H1 (cell line): ENCODE data around the gene ADGRG7. TPM values are rescaled to one million over a fixed set of nuclear protein-coding genes. Genes with fewer than 3 reads are reported as not detected.

Experiments
- CTCF ChIA-PET: fragments of 300-600 bp; sonication (Branson Sonifier 250); formaldehyde crosslinking; loops from one replicate; lab custom pipeline; 2021; ENCODE audit not compliant: partially characterized antibody; lab: Charles Lee
- POLR2A ChIA-PET: fragments of 300-600 bp; sonication (Branson Sonifier 250); formaldehyde crosslinking; loops from one replicate; lab custom pipeline; 2021; ENCODE audit warnings: inconsistent platforms; ENCODE audit not compliant: partially characterized antibody; lab: Charles Lee
- DNase-seq, 2 experiments: peaks; one replicate each; pipeline versions ENCODE4 v3.0.0 to v3.0.0-alpha.2; 2010 to 2022; ENCODE audit warnings: low spot score in 2 of 2, low read depth in 1 of 2, mixed read lengths in 1 of 2
- FAIRE-seq: peaks from 2 replicates; lab custom pipeline; 2011; peaks lifted over from hg19 to GRCh38; lab: Jason Lieb, UNC
- H2AFZ ChIP-seq: 2 replicates; pipeline ENCODE4 v1.8.1; 2012; ENCODE audit warnings: low read length, inconsistent platforms
- H2AK5ac ChIP-seq: 2 replicates; pipeline ENCODE4 v1.6.1; 2013; ENCODE audit warnings: low read depth, low read length
- H2BK120ac ChIP-seq: replicated peaks from 2 replicates; pipeline ENCODE3; 2013; ENCODE audit warnings: low read depth, low read length, inconsistent platforms
- H2BK12ac ChIP-seq: 2 replicates; pipeline ENCODE4 v1.6.1; 2013; ENCODE audit warnings: low read depth, low read length
- H2BK15ac ChIP-seq: 2 replicates; pipeline ENCODE4 v1.6.1; 2013; ENCODE audit warnings: low read length
- H2BK20ac ChIP-seq: 2 replicates; pipeline ENCODE4 v1.6.1; 2013; ENCODE audit warnings: low read length
- H2BK5ac ChIP-seq: 2 replicates; pipeline ENCODE4 v1.6.1; 2013; ENCODE audit warnings: low read depth, low read length
- H3K14ac ChIP-seq: 2 replicates; pipeline ENCODE4 v1.6.1; 2013; ENCODE audit warnings: inconsistent platforms; ENCODE audit not compliant: insufficient read length
- H3K18ac ChIP-seq: 2 replicates; pipeline ENCODE4 v1.6.1; 2013; ENCODE audit warnings: low read length; ENCODE audit errors: extremely low read depth
- H3K23ac ChIP-seq: 2 replicates; pipeline ENCODE4 v1.6.1; 2013; ENCODE audit warnings: inconsistent platforms; ENCODE audit not compliant: insufficient read length
- H3K23me2 ChIP-seq: 2 replicates; pipeline ENCODE4 v1.6.1; 2013; ENCODE audit warnings: low read depth, low read length
- H3K27ac ChIP-seq: 2 replicates; pipeline ENCODE4 v1.6.1; 2011; ENCODE audit warnings: low read depth, low read length, inconsistent platforms
- H3K27me3 ChIP-seq, 4 experiments: replicated peaks in 1 of 4; 1 replicate in 1 of 4; 2 replicates in 3 of 4; pipeline versions ENCODE4 v1.6.1 to v1.8.1; 2011 to 2013; ENCODE audit warnings: low read length in 3 of 4, mild to moderate bottlenecking in 3 of 4, inconsistent platforms in 2 of 4, mixed read lengths in 2 of 4, moderate library complexity in 1 of 4; ENCODE audit not compliant: control insufficient read depth in 3 of 4, insufficient read depth in 3 of 4; ENCODE audit errors: extremely low read depth in 1 of 4
- H3K36me3 ChIP-seq, 4 experiments: 2 replicates each; pipeline versions ENCODE4 v1.6.1 to v1.8.1; 2011 to 2013; ENCODE audit warnings: mild to moderate bottlenecking in 4 of 4, low read length in 3 of 4, moderate library complexity in 2 of 4, control low read depth in 1 of 4, inconsistent platforms in 1 of 4; ENCODE audit not compliant: insufficient read depth in 4 of 4, control insufficient read depth in 2 of 4
- H3K4ac ChIP-seq: replicated peaks from 2 replicates; pipeline ENCODE3; 2013; ENCODE audit warnings: low read length, low read depth, mixed read lengths, inconsistent platforms; ENCODE audit not compliant: insufficient read length
- H3K4me1 ChIP-seq, 4 experiments: replicated peaks in 1 of 4; 1 replicate in 1 of 4; 2 replicates in 3 of 4; pipeline versions ENCODE4 v1.6.1 to v1.8.1; 2011 to 2013; ENCODE audit warnings: low read length in 3 of 4, inconsistent platforms in 2 of 4, mixed read lengths in 1 of 4; ENCODE audit not compliant: insufficient read depth in 4 of 4, control insufficient read depth in 3 of 4
- H3K4me2 ChIP-seq, 2 experiments: 2 replicates each; pipeline versions ENCODE4 v1.6.1 to v1.8.1; 2011 to 2013; ENCODE audit warnings: low read depth in 2 of 2, low read length in 2 of 2, control low read depth in 1 of 2, inconsistent platforms in 1 of 2, mild to moderate bottlenecking in 1 of 2; ENCODE audit not compliant: insufficient read depth in 1 of 2
- H3K4me3 ChIP-seq, 4 experiments: fragments of 200-600, 300-600 bp in 1 of 4; sonication (generic), shearing (Covaris generic), sonication (Bioruptor Twin) in 1 of 4; 2 replicates each; pipeline versions ENCODE4 v1.5.1 to v1.8.1; 2011 to 2016; ENCODE audit warnings: low read length in 4 of 4, low read depth in 3 of 4, control low read depth in 2 of 4, inconsistent platforms in 2 of 4, mild to moderate bottlenecking in 2 of 4, mixed read lengths in 1 of 4, moderate library complexity in 1 of 4; ENCODE audit not compliant: insufficient read depth in 2 of 4; ENCODE audit errors: extremely low read depth in 1 of 4
- H3K56ac ChIP-seq: replicated peaks from 2 replicates; pipeline ENCODE3; 2013; ENCODE audit warnings: low read depth, mild to moderate bottlenecking, mixed read lengths, low read length, inconsistent platforms; ENCODE audit not compliant: insufficient read length
- H3K79me1 ChIP-seq: 2 replicates; pipeline ENCODE4 v1.6.1; 2013; ENCODE audit warnings: low read depth, low read length, control low read depth
- H3K79me2 ChIP-seq, 2 experiments: 2 replicates each; pipeline versions ENCODE4 v1.6.1 to v1.8.1; 2012 to 2013; ENCODE audit warnings: low read length in 2 of 2, mild to moderate bottlenecking in 2 of 2, inconsistent platforms in 1 of 2; ENCODE audit not compliant: insufficient read depth in 2 of 2, control insufficient read depth in 1 of 2
- H3K9ac ChIP-seq, 4 experiments: replicated peaks in 1 of 4; 1 replicate in 1 of 4; 2 replicates in 3 of 4; pipeline versions ENCODE4 v1.6.1 to v1.8.1; 2011 to 2013; ENCODE audit warnings: low read depth in 3 of 4, low read length in 3 of 4, control low read depth in 2 of 4, mild to moderate bottlenecking in 2 of 4, moderate library complexity in 2 of 4, inconsistent platforms in 1 of 4; ENCODE audit errors: extremely low read depth in 1 of 4
- H3K9me3 ChIP-seq, 2 experiments: 2 replicates each; pipeline versions ENCODE4 v1.6.1 to v1.8.1; 2012 to 2013; ENCODE audit warnings: mild to moderate bottlenecking in 2 of 2, moderate library complexity in 2 of 2, control low read depth in 1 of 2, inconsistent platforms in 1 of 2, low read depth in 1 of 2, low read length in 1 of 2, mixed read lengths in 1 of 2; ENCODE audit not compliant: insufficient read depth in 2 of 2
- H4K20me1 ChIP-seq, 2 experiments: replicated peaks in 1 of 2; 2 replicates each; pipeline versions ENCODE3 to v1.8.1; 2011 to 2013; ENCODE audit warnings: inconsistent platforms in 2 of 2, low read length in 2 of 2, mild to moderate bottlenecking in 1 of 2; ENCODE audit not compliant: insufficient read depth in 2 of 2, control insufficient read depth in 1 of 2
- H4K5ac ChIP-seq: 2 replicates; pipeline ENCODE4 v1.6.1; 2013; ENCODE audit warnings: low read length, low read depth, mixed read lengths, inconsistent platforms; ENCODE audit not compliant: insufficient read length
- H4K8ac ChIP-seq: 2 replicates; pipeline ENCODE4 v1.8.0; 2013; ENCODE audit warnings: mild to moderate bottlenecking, moderate library complexity, low read length, inconsistent platforms; ENCODE audit not compliant: insufficient read depth; ENCODE audit errors: extremely low read depth
- H4K91ac ChIP-seq: replicated peaks from 2 replicates; pipeline ENCODE3; 2013; ENCODE audit warnings: low read length, mixed read lengths, inconsistent platforms; ENCODE audit not compliant: insufficient read length
- BACH1 ChIP-seq: IDR thresholded peaks from 2 replicates; pipeline ENCODE4 v1.6.1; 2012; ENCODE audit warnings: low read length, improper control_type of control experiment
- BCL11A ChIP-seq, 2 experiments: IDR thresholded peaks; one replicate each; pipeline ENCODE4 v1.6.1; 2011; ENCODE audit warnings: low read depth in 2 of 2, low read length in 2 of 2, mild to moderate bottlenecking in 2 of 2
- GABPA ChIP-seq: IDR thresholded peaks from 2 replicates; pipeline ENCODE4 v1.6.1; 2011; ENCODE audit warnings: mild to moderate bottlenecking, low read length, moderate library complexity, borderline replicate concordance; ENCODE audit not compliant: insufficient read depth
- JUN ChIP-seq: IDR thresholded peaks from 2 replicates; pipeline ENCODE4 v1.6.1; 2011; ENCODE audit warnings: low read depth, mild to moderate bottlenecking, improper control_type of control experiment, low read length
- KDM4A ChIP-seq: IDR thresholded peaks from one replicate; pipeline ENCODE4 v1.7.1; 2012; ENCODE audit warnings: low read depth, mild to moderate bottlenecking, moderate library complexity, low read length, inconsistent platforms; ENCODE audit not compliant: severe bottlenecking
- POLR2A ChIP-seq, 2 experiments: IDR thresholded peaks; 1 replicate in 1 of 2; 2 replicates in 1 of 2; pipeline ENCODE4 v1.6.1; 2011; ENCODE audit warnings: low read depth in 2 of 2, low read length in 2 of 2, mild to moderate bottlenecking in 2 of 2; ENCODE audit errors: control extremely low read depth in 1 of 2
- SP1 ChIP-seq: IDR thresholded peaks from 2 replicates; pipeline ENCODE4 v1.6.1; 2011; ENCODE audit warnings: low read depth, low read length
- SP2 ChIP-seq: IDR thresholded peaks from 2 replicates; pipeline ENCODE4 v1.6.1; 2012; ENCODE audit warnings: mild to moderate bottlenecking, low read length, inconsistent platforms
- SP4 ChIP-seq: IDR thresholded peaks from 2 replicates; pipeline ENCODE4 v1.6.1; 2012; ENCODE audit warnings: low read length, inconsistent platforms
- WGBS, 2 experiments: shearing (Covaris generic) in 1 of 2; methylation state at CpG; one replicate each; pipeline versions ENCODE4 v1.1.6 to v1.1.7; 2013 to 2015; ENCODE audit warnings: low lambda C conversion rate in 2 of 2, mixed read lengths in 2 of 2, inconsistent platforms in 1 of 2, low coverage in 1 of 2, missing lambda C conversion rate in 1 of 2; ENCODE audit not compliant: insufficient replicate concordance in 2 of 2, insufficient coverage in 1 of 2, insufficient read length in 1 of 2; ENCODE audit errors: extremely low coverage in 1 of 2, missing lambda C conversion rate in 1 of 2; 5-methylcytosine and 5-hydroxymethylcytosine counted together
- polyA plus RNA-seq, 7 experiments: library from polyadenylated mRNA; depleted of rRNA in 3 of 7; stranded (reverse) in 5 of 7; unstranded in 2 of 7; fragments of >200 nt in 5 of 7; fragments of 200-250 nt in 2 of 7; gene quantifications; 1 replicate in 5 of 7; 2 replicates in 1 of 7; 4 replicates in 1 of 7; pipeline versions ENCODE4 v1.2.1 to v1.2.3, GENCODE V29; 2011 to 2013; ENCODE audit warnings: missing spikeins in 2 of 7, mixed read lengths in 2 of 7
- total RNA-seq: library from RNA; stranded (reverse); fragmentation: NEBNext Ultra II Directional; extraction: Animal tissue kit (Norgen Biotek cat#: 25700); gene quantifications from 2 replicates; pipeline ENCODE4 v1.2.1, GENCODE V29; 2021
- TF ChIP-seq, protein P1 (sequence below): IDR thresholded peaks from 2 replicates; pipeline ENCODE4 v1.6.1; 2012; ENCODE audit warnings: low read length, inconsistent platforms
- TF ChIP-seq, protein P2 (sequence below): IDR thresholded peaks from 2 replicates; pipeline ENCODE4 v1.6.1; 2011; ENCODE audit warnings: low read depth, mild to moderate bottlenecking, low read length; ENCODE audit not compliant: insufficient read depth
- TF ChIP-seq, protein P3 (sequence below): IDR thresholded peaks from 2 replicates; pipeline ENCODE4 v1.6.1; 2012; ENCODE audit warnings: inconsistent platforms

Gene ADGRG7
- total and polyA plus RNA-seq, 2 of the 8 experiments (the other 6 are each of a cell fraction or from before 2014, with no cell fraction given): not detected

DNA sequence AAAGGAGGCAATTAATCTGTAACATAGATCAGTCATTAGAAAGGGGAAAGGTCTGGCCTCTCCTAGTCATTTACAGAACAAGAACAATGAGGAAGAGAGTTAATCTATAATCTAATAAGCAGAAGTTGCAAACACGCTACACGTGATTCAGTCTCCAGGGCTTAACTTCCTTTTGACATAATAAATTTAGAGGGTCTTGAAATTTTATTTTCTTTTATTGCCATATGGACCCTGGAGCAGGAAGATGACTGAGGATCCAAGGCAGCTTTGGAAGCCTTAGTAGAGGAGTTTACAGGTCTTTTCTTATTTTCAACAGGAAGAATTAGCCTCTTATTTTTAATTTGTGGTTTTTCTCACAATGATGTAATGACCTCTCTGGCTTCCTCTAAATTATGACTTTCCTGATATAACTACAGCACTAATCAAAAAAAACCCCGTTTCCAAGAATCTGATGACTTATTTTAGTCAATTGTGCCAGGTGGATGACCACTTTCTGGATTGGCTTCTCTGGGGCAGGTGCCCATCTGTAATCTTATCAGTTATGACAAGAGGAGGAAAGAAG lies 32.2 kb downstream of the ADGRG7 start:
- H3K4me1 ChIP-seq: no peaks in the 10 kb centered on the region; a peak in 1 of 7 replicates
- no peak overlapping the region for H3K18ac ChIP-seq
- H3K27ac ChIP-seq: no peak overlapping the region
- DNase-seq: no peak
- ChIA-PET CTCF (interaction anchor here (0.7 kb wide), 1 partner anchor 179 kb away, joined by 3 read pairs; no protein-coding TSS in a partner anchor), POLR2A (no interaction called here)
- H3K23me2 ChIP-seq: no peaks in the 10 kb centered on the region
- H3K56ac ChIP-seq: no peak overlapping the region
- no peaks in the 10 kb centered on the region for H3K9me3 ChIP-seq
- H3K4ac ChIP-seq: no peak overlapping the region
- no peak overlapping the region for H2BK120ac ChIP-seq
- H3K27me3 ChIP-seq: no peaks in the 10 kb centered on the region
- WGBS, 2 experiments: 96% methylated on average over 3 of the region's 3 CpGs; no CpG with 5 or more reads in 1 of the 2 experiments
- no peaks in the 10 kb centered on the region for H3K79me2 ChIP-seq
- no peak overlapping the region for H4K5ac ChIP-seq
- H4K20me1 ChIP-seq: no peaks in the 10 kb centered on the region
- no peak overlapping the region for H2AK5ac ChIP-seq
- no peak overlapping the region for H2AFZ ChIP-seq
- H2BK15ac ChIP-seq: no peak overlapping the region
- H3K36me3 ChIP-seq: no peaks in the 10 kb centered on the region
- H3K14ac ChIP-seq: no peak overlapping the region
- H3K4me2 ChIP-seq: no peak overlapping the region
- no peak overlapping the region for H4K91ac ChIP-seq
- no peak overlapping the region for H4K8ac ChIP-seq
- H3K23ac ChIP-seq: no peak overlapping the region
- H2BK5ac ChIP-seq: no peak overlapping the region
- no peak for FAIRE-seq
- H3K9ac ChIP-seq: no peak overlapping the region
- H3K79me1 ChIP-seq: no peaks in the 10 kb centered on the region
- no peak overlapping the region for H2BK20ac ChIP-seq
- H2BK12ac ChIP-seq: no peak overlapping the region
- no peak overlapping the region for H3K4me3 ChIP-seq
- TF ChIP-seq POLR2A (IDR thresholded peaks at IDR 0.05; ENCODE audit: control extremely low read depth in 1 of 2, low read depth in 2 of 2, low read length in 2 of 2) (no peak), SP4 (no peak), SP2 (no peak), KDM4A (no peak), GABPA (no peak), BCL11A (IDR thresholded peaks at IDR 0.05; ENCODE audit: low read depth in 2 of 2, low read length in 2 of 2) (no peak), SP1 (no peak), JUN (no peak), BACH1 (no peak)
- TF ChIP-seq, protein P1, sequence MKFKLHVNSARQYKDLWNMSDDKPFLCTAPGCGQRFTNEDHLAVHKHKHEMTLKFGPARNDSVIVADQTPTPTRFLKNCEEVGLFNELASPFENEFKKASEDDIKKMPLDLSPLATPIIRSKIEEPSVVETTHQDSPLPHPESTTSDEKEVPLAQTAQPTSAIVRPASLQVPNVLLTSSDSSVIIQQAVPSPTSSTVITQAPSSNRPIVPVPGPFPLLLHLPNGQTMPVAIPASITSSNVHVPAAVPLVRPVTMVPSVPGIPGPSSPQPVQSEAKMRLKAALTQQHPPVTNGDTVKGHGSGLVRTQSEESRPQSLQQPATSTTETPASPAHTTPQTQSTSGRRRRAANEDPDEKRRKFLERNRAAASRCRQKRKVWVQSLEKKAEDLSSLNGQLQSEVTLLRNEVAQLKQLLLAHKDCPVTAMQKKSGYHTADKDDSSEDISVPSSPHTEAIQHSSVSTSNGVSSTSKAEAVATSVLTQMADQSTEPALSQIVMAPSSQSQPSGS: no peak
- TF ChIP-seq, protein P2, sequence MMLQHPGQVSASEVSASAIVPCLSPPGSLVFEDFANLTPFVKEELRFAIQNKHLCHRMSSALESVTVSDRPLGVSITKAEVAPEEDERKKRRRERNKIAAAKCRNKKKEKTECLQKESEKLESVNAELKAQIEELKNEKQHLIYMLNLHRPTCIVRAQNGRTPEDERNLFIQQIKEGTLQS: no peak
- TF ChIP-seq, protein P3, sequence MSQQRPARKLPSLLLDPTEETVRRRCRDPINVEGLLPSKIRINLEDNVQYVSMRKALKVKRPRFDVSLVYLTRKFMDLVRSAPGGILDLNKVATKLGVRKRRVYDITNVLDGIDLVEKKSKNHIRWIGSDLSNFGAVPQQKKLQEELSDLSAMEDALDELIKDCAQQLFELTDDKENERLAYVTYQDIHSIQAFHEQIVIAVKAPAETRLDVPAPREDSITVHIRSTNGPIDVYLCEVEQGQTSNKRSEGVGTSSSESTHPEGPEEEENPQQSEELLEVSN: no peak
